Activated naive CD8-positive, alpha-beta T cell treated with anti-CD3 and anti-CD28 coated beads, Interleukin-2, amount 50 U/mL, for 24 hours (primary cell): ENCODE results near the gene MPV17L.
"Not testable (repeated sequence)": the region's sequence is repeated elsewhere in the genome, so short reads cannot be mapped to it uniquely, and the experiment has no call there.

ENCODE experiments used
- ATAC-seq: fragments of 150-1000 bp; cut with Tn5 transposase; one replicate; pipeline ENCODE4 v1.10.0; 2021
- DNase-seq: peaks from one replicate; pipeline ENCODE4 v3.0.0; 2021
- H3K27ac Mint-ChIP-seq: one replicate; pipeline ENCODE4 v1.8.0; 2021; ENCODE audit warnings: mild to moderate bottlenecking, mixed read lengths
- H3K27me3 Mint-ChIP-seq: one replicate; pipeline ENCODE4 v1.8.0; 2021; ENCODE audit warnings: mixed read lengths
- H3K36me3 Mint-ChIP-seq: one replicate; pipeline ENCODE4 v1.8.0; 2021; ENCODE audit warnings: low read depth, mixed read lengths
- H3K4me1 Mint-ChIP-seq: one replicate; pipeline ENCODE4 v1.8.0; 2021; ENCODE audit warnings: mixed read lengths
- H3K4me3 Mint-ChIP-seq: one replicate; pipeline ENCODE4 v1.8.0; 2021; ENCODE audit warnings: mild to moderate bottlenecking, moderate library complexity, mixed read lengths
- H3K9me3 Mint-ChIP-seq: one replicate; pipeline ENCODE4 v1.8.0; 2021; ENCODE audit warnings: mixed read lengths

The MPV17L gene

GRCh38 chr16:15395631-15396508, at the start of gene MPV17L:
Gene MPV17L (plus strand): TSS chr16:15395754. CDS start chr16:15395898, 144 bp downstream.
- not testable (repeated sequence) for H3K4me3 Mint-ChIP-seq, H3K27ac Mint-ChIP-seq, H3K36me3 Mint-ChIP-seq, H3K9me3 Mint-ChIP-seq, H3K4me1 Mint-ChIP-seq
- peak; percentile 9 for DNase-seq
- H3K27me3 Mint-ChIP-seq, result peaks cover 33% of the 10 kb centered on the region
- peak; percentile 46 for ATAC-seq

- H3K4me3 Mint-ChIP-seq, H3K27me3 Mint-ChIP-seq, H3K9me3 Mint-ChIP-seq, DNase-seq, H3K4me1 Mint-ChIP-seq, H3K27ac Mint-ChIP-seq, ATAC-seq, H3K36me3 Mint-ChIP-seq: not testable (repeated sequence)
Observed at GRCh38 chr16:15348721-15349120, 46.8 kb upstream of the MPV17L start.

DNA sequence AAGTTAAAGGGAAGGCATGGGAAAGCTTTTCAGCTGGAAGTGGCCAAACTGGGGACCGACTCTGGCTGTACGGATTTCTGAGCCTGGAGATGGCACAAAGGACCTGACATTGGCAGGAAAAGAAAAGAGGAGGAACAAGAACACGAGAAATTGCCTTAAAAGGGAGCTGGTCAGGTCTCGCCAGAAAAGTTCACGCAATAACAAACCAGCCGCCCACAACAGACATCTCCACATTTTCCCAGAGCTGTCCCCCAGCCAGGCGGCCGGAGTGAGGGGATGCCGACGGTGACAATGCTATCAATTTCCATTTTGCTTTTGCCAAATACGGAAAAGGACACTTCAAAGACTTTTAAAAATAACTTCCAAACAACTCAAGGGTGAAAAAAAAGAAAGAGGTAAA, 44.3 kb upstream of the MPV17L start:
- not testable (repeated sequence) for H3K4me1 Mint-ChIP-seq, H3K9me3 Mint-ChIP-seq, H3K36me3 Mint-ChIP-seq, H3K27me3 Mint-ChIP-seq, H3K4me3 Mint-ChIP-seq, ATAC-seq, H3K27ac Mint-ChIP-seq, DNase-seq

DNA sequence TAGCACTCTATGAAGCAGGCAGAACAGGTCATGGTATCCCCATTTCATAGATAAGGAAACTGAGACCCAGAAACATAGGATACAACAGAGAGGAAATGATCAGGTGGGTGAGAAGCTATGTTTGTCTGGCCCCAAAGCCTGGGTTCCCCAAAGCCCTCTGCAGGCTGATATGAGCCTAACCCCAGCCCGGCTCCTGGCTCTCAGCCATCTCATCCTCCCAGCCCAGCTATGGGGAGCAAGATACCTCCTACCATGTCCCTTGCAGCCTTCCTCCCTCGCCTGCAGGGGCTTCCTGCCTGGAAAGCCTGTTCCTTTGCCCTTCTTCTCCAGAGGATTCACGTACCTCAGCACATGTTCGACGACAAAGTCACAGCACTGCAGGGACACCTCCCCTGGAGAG, 43.8 kb upstream of the MPV17L start:
- not testable (repeated sequence) for H3K9me3 Mint-ChIP-seq, H3K4me3 Mint-ChIP-seq, DNase-seq, H3K27me3 Mint-ChIP-seq, H3K27ac Mint-ChIP-seq, H3K36me3 Mint-ChIP-seq, ATAC-seq, H3K4me1 Mint-ChIP-seq

DNA sequence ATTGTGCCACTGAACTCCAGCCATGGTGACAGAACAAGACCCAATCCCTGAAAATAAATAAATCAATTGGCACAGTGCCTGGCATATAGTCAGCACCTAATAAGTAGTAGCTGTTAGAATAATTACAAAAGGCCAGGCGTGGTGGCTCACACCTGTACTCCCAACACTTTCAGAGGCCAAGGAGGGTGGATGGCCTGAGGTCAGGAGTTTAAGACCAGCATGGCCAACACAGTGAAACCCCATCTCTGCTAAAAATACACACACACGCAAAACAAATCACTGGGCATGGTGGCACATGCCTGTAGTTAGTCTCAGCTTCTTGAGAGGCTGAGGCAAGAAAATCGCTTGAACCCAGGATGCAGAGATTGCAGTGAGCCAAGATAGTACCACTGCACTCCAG, 42.7 kb upstream of the MPV17L start:
- DNase-seq, H3K9me3 Mint-ChIP-seq, H3K4me1 Mint-ChIP-seq, H3K27ac Mint-ChIP-seq, H3K36me3 Mint-ChIP-seq, H3K27me3 Mint-ChIP-seq, ATAC-seq, H3K4me3 Mint-ChIP-seq: not testable (repeated sequence)

DNA sequence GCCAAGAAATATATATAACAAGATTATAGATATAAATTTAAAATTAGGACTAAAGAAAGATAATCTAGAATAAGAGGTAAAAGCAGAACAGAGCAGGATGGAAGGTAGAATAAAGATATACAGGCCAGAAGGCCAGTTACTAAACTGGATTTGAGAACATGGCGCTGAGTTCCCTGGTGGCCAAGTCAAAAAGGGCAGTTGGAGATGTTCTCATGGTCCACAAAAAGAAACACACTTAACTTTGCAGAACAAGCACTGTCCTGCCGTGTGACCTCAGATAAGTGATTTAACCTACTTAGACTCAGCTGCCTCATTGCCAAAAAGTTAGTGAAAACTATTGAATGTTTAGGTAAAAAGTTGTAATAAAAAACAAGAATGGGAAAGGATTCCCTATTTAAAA, 40.7 kb upstream of the MPV17L start:
- H3K27ac Mint-ChIP-seq, H3K36me3 Mint-ChIP-seq, H3K4me3 Mint-ChIP-seq, DNase-seq, H3K27me3 Mint-ChIP-seq, H3K4me1 Mint-ChIP-seq, H3K9me3 Mint-ChIP-seq, ATAC-seq: not testable (repeated sequence)

DNA sequence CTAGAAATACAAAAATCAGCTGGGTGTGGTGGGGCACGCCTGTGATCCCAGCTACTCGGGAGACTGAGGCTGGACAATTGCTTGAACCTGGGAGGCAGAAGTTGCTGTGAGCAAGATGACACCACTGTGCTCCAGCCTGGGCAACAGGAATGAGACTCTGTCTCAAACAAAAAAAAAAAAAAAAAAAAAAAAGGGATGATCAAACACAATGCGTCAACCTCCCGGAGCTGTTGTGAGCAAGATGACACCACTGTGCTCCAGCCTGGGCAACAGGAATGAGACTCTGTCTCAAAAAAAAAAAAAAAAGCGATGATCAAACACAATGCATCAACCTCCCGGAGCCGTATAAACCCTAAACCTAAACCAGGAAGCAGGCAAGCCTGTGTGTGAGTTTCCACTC, 38.1 kb upstream of the MPV17L start:
- H3K27ac Mint-ChIP-seq, H3K4me3 Mint-ChIP-seq, H3K27me3 Mint-ChIP-seq, H3K36me3 Mint-ChIP-seq, H3K9me3 Mint-ChIP-seq, H3K4me1 Mint-ChIP-seq, DNase-seq, ATAC-seq: not testable (repeated sequence)

DNA sequence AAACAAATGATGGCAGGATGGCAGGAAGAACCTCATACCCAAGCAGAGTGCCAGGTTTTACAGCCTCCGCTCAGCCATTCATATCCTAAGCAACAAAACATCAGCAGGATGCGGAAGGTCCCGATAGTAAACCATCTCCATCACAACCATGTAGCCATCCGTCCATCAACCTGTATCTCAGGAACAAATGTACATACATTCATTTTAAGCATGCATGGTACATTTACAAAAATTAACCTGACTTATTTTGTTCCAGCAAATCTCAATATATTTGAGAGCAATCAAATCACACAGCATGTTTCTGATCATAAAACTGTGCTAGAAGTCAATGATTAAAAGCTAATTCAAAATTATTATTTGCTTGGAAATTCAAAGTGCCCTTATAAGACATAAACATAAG, 17.4 kb upstream of the MPV17L start, which contains the start of gene NPIPA5:
Gene NPIPA5 (minus strand): TSS at position 101 of the 400 bp plus-strand sequence. CDS start 0 bp downstream, at position 101.
- not testable (repeated sequence) for H3K4me3 Mint-ChIP-seq, H3K27ac Mint-ChIP-seq, H3K4me1 Mint-ChIP-seq, DNase-seq, H3K9me3 Mint-ChIP-seq, H3K36me3 Mint-ChIP-seq, ATAC-seq, H3K27me3 Mint-ChIP-seq

DNA sequence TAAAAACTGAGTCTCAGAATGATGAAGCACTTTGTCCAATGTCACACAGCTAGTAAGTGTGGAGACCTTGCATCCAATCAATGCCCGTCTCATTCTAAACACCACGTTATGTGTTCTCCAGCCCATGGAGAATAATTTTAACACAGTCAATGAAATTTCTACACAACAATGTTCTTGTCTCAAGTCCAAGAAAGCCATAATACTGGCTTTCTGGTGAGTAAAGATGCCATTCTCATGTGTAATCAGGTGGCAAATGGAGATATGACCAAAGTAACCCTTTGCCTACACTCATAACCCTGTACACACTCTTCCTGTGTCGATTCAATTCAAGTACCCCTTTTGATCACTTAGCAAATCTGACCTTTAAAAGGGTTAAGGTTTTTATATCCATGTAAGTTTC, 12.7 kb upstream of the MPV17L start:
- not testable (repeated sequence) for H3K27ac Mint-ChIP-seq, ATAC-seq, H3K4me1 Mint-ChIP-seq, H3K9me3 Mint-ChIP-seq, H3K4me3 Mint-ChIP-seq, DNase-seq, H3K36me3 Mint-ChIP-seq, H3K27me3 Mint-ChIP-seq

DNA sequence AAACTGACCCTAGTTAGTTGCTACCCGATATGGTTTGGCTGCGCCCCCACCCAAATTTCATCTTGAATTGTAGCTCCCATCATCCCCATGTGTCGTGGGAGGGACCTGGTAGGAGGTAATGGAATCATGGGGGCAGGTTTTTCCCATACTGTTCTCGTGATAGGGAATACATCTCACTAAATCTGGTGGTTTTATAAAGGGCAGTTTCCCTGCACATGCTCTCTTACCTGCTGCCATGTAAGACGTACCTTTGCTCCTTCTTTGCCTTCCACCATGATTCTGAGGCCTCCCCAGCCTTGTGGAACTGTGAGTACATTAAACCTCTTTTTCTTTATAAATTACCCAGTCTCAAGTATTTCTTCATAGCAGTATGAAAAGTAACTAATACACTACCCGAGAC, 7.5 kb upstream of the MPV17L start:
- not testable (repeated sequence) for H3K27me3 Mint-ChIP-seq, H3K27ac Mint-ChIP-seq, H3K36me3 Mint-ChIP-seq, DNase-seq, ATAC-seq, H3K4me1 Mint-ChIP-seq, H3K9me3 Mint-ChIP-seq, H3K4me3 Mint-ChIP-seq

DNA sequence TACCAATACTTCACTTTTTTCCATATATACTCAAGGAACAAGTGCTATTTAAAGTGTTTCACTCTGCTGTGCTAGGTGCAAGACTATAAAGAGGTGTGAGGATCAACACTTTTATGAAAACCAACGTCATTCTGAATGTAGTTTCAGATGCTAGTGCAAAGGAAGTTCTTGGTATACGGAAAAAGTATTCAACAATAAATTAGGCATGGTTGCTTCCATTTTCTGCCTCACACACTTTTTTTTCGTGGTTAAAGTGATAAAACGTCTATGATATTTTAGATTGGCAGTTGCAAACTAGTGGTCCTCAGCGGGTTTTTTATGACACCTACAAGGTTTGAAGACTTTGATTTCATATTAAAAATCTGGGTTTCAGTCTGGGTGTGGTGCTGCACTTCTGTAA, 5.6 kb upstream of the MPV17L start:
- DNase-seq, H3K9me3 Mint-ChIP-seq, H3K4me3 Mint-ChIP-seq, H3K36me3 Mint-ChIP-seq, ATAC-seq, H3K4me1 Mint-ChIP-seq, H3K27ac Mint-ChIP-seq: not testable (repeated sequence)
- peaks cover 13% of the 10 kb centered on the region for H3K27me3 Mint-ChIP-seq

- ATAC-seq, DNase-seq, H3K9me3 Mint-ChIP-seq, H3K27ac Mint-ChIP-seq, H3K4me1 Mint-ChIP-seq, H3K4me3 Mint-ChIP-seq, H3K36me3 Mint-ChIP-seq: not testable (repeated sequence)
- H3K27me3 Mint-ChIP-seq, result peaks cover 30% of the 10 kb centered on the region
Observed at GRCh38 chr16:15393025-15393424, 2.5 kb upstream of the MPV17L start.

- not testable (repeated sequence) for H3K4me3 Mint-ChIP-seq, H3K27ac Mint-ChIP-seq, ATAC-seq, H3K9me3 Mint-ChIP-seq, H3K4me1 Mint-ChIP-seq, H3K36me3 Mint-ChIP-seq, DNase-seq
- peaks cover 30% of the 10 kb centered on the region for H3K27me3 Mint-ChIP-seq
Observed at GRCh38 chr16:15396509-15396829, 915 bp downstream of the MPV17L start.

DNA sequence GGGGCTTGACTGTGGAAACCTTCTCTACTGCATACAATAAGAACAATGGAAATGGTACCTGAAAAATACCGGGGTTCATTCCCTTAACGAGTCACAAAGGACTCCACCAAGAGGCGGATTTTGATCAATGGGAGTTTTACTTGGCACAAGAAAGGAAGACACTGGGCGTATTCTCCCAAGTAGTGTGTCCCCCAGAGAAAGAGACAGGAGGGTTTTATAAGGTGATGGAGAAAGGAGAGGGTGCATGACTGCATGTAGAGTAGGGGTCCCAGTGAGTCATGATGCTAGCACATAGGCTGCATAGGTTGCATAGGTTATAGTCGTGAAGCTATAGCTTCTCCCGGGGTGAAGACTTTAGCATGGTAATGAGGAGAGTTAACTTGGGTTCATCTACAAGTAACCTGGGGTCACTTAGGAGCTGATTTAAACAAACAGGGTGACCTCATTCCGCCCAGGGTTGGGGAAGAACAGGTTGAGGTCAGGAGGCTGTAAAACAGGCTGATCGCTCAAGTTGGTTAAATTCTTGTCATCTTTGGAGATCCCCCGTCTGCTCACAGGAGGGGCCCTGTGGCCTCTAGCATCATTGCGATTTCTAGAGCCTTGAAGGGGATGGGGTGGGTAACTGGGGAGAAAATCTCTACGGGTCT, 1.5 kb downstream of the MPV17L start:
- Mint-ChIP-seq H3K9me3 (no peaks in the 10 kb centered on the region), H3K27ac (no peak overlapping the region), H3K4me3 (no peak overlapping the region), H3K36me3 (no peaks in the 10 kb centered on the region), H3K27me3 (peaks cover 30% of the 10 kb centered on the region), H3K4me1 (no peaks in the 10 kb centered on the region)
- ATAC-seq (no peak), DNase-seq (no peak)

GRCh38 chr16:15398618-15399316, 3.2 kb downstream of the MPV17L start:
- no peak for ATAC-seq
- H3K36me3 Mint-ChIP-seq, result no peaks in the 10 kb centered on the region
- H3K4me3 Mint-ChIP-seq, result no peak overlapping the region
- no peaks in the 10 kb centered on the region for H3K9me3 Mint-ChIP-seq
- no peak for DNase-seq
- no peaks in the 10 kb centered on the region for H3K4me1 Mint-ChIP-seq
- H3K27ac Mint-ChIP-seq, result no peak overlapping the region
- H3K27me3 Mint-ChIP-seq, result peaks cover 28% of the 10 kb centered on the region
